Loucy (cell line): ENCODE results near the gene OR56B1.

Source experiments
- CTCF ChIP-seq: fragments of 200-600 bp; sonication (generic); conservative IDR thresholded peaks from 2 replicates; pipeline ENCODE4 v1.5.1; 2014; ENCODE audit warnings: mild to moderate bottlenecking, antibody characterized with exemption, low read length
- EZH2phosphoT487 ChIP-seq: fragments of 200-600 bp; IDR thresholded peaks from 2 replicates; pipeline ENCODE4 v1.6.1; 2018; ENCODE audit warnings: antibody characterized with exemption, mild to moderate bottlenecking, moderate library complexity, borderline replicate concordance

- TF ChIP-seq CTCF (no peak), EZH2phosphoT487 (no peak)
These were observed 2.2 kb downstream of the OR56B1 start for GRCh38 chr11:5738431-5738830.
